ENCODE data around the gene SCGB1A1.
"Not testable (repeated sequence)": the region's sequence is repeated elsewhere in the genome, so short reads cannot be mapped to it uniquely, and the experiment has no call there.

Gene SCGB1A1

GRCh38 chr11:62423012-62423411 is 4.2 kb downstream of the SCGB1A1 start:
- no peak for DNase-seq

DNA sequence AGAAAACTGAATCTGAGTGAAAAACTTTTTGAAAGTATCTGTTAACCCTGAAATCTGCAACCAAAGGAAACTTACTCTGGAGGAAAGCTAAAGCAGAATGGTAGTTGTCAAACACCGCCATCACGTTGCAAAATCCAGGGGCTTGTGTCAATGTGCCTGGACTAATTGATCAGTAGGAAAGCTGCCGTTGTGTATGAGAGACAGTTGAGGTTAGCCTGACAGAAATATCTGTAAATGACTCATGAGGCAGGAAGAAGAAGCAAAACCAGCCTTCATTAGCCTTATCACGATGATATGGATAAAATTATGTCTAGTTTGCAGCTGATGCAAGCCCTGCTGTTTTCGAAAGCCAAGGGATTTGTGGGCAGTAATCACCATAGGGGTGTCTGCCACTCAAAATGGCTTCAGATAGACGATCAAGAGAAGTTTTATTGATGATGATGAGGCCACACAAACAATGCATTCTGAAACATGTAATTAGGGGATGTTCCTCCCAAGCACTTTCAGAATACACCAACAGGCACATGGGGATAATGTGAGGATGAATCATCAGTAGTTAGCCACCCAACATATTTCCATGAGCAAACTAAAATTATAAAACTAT is 8.9 kb downstream of the SCGB1A1 start:
- DNase-seq: peak; percentile 73

DNA sequence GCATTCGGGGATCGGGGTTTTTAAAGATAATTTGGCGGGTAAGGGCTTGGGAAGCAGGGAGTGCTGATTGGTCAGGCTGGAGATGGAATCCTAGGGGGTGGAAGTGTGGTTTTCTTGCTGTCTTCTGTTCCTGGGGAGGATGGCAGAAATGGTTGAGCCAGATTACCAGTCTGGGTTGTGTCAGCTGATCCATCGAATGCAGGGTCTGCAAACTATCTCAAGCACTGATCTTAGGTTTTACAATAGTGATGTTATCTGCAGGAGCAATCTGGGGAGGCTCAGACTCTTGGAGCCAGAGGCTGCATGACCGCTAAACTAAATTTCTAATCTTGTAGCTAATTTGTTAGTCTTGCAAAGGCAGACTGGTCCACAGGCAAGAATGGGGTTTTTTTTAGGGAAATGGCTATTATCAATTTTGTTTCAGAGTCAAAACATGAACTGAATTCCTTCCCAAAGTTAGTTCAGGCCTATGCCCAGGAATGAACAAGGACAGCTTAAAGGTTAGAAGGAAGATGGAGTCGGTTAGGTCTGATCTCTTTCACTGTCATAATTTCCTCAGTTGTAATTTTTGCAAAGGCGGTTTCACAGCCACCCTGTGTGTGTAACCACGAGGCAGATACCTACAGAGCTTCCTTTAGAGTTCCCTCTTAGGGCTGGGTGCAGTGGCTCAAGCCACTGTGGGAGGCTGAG is 10.2 kb downstream of the SCGB1A1 start:
- no peak for DNase-seq

- DNase-seq: peak; percentile 91
These were observed 11.6 kb downstream of the SCGB1A1 start for GRCh38 chr11:62430425-62430824.

- peak; percentile 91 for DNase-seq
These were observed 12.5 kb downstream of the SCGB1A1 start for GRCh38 chr11:62431171-62431901.

DNA sequence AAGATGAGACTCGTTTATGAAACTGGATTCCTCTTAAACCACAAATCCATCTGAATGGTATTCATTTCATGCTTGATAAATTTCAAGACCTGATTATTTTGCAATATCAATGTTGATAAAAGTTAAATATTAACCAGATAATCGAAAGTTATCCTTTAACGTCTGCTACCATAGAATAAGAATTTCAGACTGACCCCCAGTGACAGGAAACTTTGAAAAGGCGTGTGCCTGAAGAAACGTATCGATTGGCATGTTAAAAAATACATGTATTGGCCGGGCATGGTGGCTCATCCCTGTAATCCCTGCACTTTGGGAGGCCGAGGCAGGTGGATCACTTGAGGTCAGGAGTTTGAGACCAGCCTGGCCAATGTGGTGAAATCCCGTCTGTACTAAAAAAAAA is 13.9 kb downstream of the SCGB1A1 start:
- no peak for DNase-seq

GRCh38 chr11:62433141-62433903 is 14.5 kb downstream of the SCGB1A1 start:
- DNase-seq: no peak

DNA sequence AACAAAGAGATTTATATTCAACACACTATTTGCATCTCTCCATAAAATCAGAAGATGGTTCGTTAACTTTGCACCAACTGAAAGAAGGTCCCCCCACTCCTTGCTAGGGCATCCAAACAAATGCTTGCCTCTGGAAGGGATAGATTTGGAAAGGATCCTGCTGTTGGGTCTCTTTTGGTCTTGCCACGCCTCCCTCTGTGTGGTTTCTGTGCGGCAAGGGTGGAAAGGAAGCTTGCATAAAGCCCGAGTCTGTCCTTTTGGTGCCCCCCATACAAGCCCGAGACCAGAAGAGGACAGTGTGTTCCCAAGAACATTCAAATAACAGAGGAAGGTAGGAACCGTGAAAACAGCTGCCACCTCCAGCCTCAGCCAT is 15.1 kb downstream of the SCGB1A1 start:
- no peak for DNase-seq

GRCh38 chr11:62435846-62436660 is 17.2 kb downstream of the SCGB1A1 start:
- DNase-seq: no peak

GRCh38 chr11:62437616-62438015 is 18.8 kb downstream of the SCGB1A1 start:
- no peak for DNase-seq

- DNase-seq: no peak
These were observed 19.8 kb downstream of the SCGB1A1 start for GRCh38 chr11:62438641-62439040.

GRCh38 chr11:62439785-62440602 is 21.2 kb downstream of the SCGB1A1 start:
- peak; percentile 81 for DNase-seq

GRCh38 chr11:62443390-62444235 is 24.8 kb downstream of the SCGB1A1 start:
- peak; percentile 60 for DNase-seq

DNA sequence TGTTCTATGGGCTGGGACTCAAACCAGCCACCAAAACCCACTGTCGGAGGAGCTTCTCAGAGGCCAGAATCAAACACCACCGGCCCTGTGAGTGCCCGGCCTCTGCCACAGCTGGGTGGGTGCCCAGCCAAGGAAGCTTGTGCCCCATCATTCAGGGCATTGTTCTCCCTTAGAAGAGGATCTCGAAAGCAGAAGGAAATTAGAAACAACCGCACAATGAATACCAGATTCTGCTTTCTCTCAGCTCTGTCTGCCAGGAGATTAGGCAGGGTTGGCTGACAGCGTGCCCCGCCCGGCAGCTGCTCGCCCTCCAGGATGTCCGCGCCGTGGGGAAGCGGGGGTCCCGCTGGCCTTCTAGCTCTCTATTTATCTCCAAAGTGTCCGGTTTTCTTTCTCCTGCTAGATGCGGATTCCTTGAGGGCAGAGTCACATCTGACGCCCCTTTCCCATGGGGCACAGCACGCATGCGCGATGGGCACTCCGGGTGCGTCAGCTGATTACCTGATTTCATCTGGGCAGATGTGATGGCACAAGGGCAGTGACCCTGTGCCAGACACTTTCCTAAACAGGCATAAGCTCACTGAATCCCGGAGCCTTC is 25.5 kb downstream of the SCGB1A1 start:
- peak; percentile 79 for DNase-seq

GRCh38 chr11:62444835-62445234 is 26.0 kb downstream of the SCGB1A1 start:
- DNase-seq: no peak

DNA sequence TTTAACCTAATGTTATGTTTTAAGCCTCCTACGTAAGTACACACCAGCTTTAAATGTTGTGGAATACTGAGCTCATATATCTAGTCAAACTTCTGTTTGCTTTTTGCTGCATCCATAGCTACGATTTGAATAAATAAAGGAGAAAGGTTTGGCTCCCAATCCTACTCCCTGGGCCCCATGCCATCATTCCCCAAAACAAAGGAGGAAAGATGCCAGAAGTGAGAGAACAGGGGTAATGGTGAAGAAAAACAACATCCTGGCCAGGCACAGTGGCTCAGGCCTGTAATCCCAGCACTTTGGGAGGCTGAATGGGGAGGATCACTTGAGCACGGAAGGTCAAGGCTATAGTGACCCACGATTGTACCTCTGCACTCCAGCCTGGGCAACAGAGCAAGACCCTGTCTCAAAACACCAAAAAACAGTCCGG is 26.5 kb downstream of the SCGB1A1 start:
- DNase-seq: peak; percentile 28

DNA sequence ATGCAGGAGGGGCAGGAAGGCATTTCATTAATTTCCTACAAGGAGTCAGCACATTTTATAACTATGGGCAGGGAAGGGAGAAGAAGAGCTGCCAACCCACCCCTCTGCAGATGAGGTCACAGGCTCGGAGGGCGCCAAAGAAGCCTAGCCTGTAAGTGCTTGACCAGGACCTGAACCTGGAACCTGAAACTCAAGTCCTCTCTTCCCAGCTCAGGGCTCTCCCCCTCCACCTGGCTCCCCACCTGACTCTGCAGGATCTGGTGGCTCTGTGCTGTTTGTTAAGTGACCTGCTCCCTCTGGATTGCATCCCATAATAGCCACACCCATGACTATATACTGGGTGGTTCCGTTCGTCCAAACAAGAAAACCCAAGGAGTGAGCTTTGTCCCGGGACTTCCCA is 27.3 kb downstream of the SCGB1A1 start:
- DNase-seq: no peak

- DNase-seq: no peak
These were observed 30.6 kb downstream of the SCGB1A1 start for GRCh38 chr11:62449451-62449851.

- DNase-seq: not testable (repeated sequence)
These were observed 31.1 kb downstream of the SCGB1A1 start for GRCh38 chr11:62449912-62450311.
